HFF-Myc (cell line): ENCODE measurements around the gene TEAD2.

ENCODE experiments used
- DNase-seq: peaks from one replicate; pipeline ENCODE4 v3.0.0-alpha.2; 2011; ENCODE audit warnings: low read depth; ENCODE audit errors: extremely low read depth
- H3K4me3 ChIP-seq: replicated peaks from 2 replicates; pipeline ENCODE4 v1.5.1; 2011; ENCODE audit warnings: low read depth, mild to moderate bottlenecking, control low read depth, low read length
- TF ChIP-seq, protein P1 (sequence below): IDR thresholded peaks from 2 replicates; pipeline ENCODE4 v1.5.1; 2012; ENCODE audit warnings: mild to moderate bottlenecking, low read depth, low read length, control low read depth; ENCODE audit errors: missing control alignments

Gene TEAD2

DNA sequence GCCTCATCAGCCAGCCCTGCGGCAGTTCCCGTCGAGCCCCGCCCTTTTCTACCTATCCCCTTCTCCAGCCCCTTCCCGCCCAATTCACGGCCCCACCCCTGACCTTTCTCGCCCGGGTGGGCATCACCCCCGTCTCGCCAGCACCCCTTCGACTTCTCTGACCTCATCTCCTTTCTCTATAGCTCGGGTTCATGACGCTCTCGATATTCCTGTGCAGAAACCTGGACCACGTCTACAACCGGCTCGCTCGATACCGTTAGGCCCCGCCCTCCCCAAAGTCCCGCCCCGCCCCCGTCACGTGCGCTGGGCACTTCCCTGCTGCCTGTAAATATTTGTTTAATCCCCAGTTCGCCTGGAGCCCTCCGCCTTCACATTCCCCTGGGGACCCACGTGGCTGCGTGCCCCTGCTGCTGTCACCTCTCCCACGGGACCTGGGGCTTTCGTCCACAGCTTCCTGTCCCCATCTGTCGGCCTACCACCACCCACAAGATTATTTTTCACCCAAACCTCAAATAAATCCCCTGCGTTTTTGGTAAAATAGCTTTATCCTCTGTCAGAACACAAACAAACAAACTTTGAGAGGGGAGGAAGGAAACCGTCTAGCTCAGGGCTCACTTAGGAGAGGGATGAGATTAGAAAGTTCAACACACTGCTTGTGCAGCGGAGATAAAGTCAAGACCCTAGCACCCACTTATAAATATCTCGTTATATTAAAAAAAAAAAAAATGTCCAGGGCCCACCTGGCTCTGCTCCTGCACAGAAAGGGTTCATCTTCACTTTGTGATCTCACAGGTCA, 21.9 kb downstream of the TEAD2 start:
- no peak for DNase-seq
- no peak overlapping the region for H3K4me3 ChIP-seq
- TF ChIP-seq, protein P1, sequence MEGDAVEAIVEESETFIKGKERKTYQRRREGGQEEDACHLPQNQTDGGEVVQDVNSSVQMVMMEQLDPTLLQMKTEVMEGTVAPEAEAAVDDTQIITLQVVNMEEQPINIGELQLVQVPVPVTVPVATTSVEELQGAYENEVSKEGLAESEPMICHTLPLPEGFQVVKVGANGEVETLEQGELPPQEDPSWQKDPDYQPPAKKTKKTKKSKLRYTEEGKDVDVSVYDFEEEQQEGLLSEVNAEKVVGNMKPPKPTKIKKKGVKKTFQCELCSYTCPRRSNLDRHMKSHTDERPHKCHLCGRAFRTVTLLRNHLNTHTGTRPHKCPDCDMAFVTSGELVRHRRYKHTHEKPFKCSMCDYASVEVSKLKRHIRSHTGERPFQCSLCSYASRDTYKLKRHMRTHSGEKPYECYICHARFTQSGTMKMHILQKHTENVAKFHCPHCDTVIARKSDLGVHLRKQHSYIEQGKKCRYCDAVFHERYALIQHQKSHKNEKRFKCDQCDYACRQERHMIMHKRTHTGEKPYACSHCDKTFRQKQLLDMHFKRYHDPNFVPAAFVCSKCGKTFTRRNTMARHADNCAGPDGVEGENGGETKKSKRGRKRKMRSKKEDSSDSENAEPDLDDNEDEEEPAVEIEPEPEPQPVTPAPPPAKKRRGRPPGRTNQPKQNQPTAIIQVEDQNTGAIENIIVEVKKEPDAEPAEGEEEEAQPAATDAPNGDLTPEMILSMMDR, result no peak

DNA sequence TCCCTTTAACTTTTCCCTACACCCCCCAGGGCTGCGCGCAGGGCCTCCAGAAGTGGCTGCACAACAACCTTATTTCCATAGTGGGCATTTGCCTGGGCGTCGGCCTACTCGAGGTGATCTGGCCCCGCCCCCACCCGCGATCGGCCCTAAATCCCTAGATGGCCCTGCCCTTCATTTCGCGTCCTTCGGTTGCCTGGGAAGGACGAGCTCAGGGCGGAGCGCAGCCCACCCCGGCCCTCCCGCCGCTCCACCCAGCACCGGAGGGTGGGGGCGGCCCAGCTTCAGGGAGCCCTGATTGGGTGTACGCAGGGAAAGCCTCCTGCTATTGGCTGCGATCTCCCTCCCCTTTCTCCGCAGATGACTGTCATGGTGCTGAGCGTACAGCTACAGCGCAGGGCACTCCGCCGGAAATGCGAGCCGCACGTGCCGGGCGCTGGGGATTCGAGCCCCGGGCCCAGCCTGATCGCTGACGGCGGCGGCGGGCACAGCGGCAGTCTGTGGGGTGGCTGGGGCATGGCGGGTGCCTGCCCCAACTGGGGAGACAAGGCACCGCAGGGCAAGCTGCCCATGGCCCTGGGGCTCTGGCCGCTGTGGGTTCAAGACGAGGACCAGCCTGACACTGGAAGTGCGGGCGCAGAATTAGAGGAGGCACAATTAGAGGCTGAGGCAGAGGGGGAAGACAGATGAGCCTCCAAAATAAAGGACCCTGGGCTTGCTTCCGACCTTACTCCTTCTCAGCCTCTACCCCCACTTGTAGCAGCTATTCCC, 22.7 kb downstream of the TEAD2 start:
- TF ChIP-seq, protein P1, result no peak
- DNase-seq, result peak; percentile 69
- no peak overlapping the region for H3K4me3 ChIP-seq

DNA sequence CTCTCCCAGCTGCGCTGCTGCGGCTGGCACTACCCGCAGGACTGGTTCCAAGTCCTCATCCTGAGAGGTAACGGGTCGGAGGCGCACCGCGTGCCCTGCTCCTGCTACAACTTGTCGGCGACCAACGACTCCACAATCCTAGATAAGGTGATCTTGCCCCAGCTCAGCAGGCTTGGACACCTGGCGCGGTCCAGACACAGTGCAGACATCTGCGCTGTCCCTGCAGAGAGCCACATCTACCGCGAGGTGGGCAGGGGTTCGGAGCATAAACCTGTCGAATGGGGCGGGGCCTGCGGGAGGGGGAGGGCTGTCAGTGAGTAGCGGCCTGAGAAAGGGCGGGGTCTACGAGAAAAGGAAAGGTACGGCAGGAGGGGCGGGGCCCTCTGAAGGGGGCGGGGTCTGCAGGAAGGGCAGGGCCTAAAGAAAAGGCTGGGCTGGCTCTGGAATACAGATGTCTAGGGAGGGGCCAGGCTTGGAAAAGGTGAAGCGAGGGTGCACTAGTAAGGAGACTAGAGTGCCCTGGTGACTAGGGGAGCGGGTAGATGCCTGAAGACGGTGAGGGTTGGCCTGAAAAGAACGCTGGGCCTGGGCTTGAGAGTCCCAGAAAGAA, 23.4 kb downstream of the TEAD2 start:
- no peak overlapping the region for H3K4me3 ChIP-seq
- TF ChIP-seq, protein P1, result no peak
- no peak for DNase-seq

DNA sequence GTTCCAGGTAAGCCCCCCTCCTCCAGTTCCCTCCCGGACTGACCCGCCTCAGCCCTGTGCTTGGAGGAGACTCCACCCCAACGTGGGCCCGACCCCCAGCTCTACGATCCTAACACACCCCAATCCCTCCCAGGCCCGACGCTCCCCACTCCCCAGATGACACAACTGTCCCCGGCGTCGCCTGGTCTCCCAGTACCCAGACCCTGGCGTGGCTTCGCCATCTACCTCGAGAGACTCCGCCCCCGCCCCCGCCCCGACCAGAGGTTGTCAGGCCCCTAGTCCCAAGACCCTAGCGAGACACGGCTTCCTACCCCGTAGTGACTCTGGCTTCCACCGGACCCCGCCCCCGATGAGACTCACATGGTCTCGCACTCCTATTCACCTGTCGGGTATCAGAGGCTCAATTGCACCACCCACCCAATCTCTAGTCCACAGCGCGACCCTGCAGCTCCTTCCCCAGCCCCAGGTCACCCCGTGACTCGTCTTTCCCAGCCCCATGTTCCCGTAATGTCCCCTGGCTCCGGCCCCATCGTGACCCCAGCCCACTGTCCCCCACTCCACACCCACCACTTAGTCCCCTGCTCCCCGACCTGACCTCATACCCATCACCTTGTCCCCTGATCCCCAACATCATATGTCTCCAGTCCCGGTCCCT, 24.1 kb downstream of the TEAD2 start:
- TF ChIP-seq, protein P1, result no peak
- no peak overlapping the region for H3K4me3 ChIP-seq
- DNase-seq, result no peak

DNA sequence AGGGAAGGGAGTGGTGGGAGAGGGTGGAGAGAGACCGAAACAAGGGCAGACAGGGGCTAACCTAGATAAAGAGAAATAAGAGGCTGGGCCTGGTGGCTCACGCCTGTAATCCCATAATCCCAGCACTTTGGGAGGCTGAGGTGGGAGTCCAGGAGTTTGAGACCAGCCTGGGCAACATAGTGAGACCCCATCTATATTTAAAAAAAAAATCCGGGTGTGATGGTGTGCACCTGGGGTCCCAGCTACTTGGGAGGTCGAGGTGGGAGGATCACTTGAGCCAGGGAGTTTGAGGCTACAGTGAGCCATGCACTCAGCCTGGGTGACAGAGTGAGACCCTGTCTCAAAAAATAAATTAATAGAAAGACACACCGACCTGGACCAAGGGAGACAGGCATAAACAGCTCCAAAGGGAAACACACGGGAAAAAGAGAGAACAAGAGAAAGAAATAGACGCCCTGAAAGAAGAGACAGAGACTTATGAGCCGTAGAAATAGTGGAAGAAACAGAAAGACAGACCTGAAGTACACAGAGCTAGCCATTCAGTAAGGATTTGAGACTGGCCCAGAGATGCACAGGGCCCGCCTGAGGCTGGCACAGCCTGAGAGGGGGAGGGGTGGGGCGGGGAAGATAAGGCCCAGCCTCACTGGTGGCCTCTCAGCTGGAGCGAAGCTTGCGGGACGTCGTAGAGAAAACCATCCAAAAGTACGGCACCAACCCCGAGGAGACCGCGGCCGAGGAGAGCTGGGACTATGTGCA, 24.8 kb downstream of the TEAD2 start:
- H3K4me3 ChIP-seq, result no peak overlapping the region
- TF ChIP-seq, protein P1, result no peak
- no peak for DNase-seq
